T-cell (primary cell): ENCODE measurements around the gene BCR. TPM values are rescaled to one million over a fixed set of nuclear protein-coding genes. Genes with fewer than 3 reads are reported as not detected.

ENCODE experiments used
- ATAC-seq, 4 experiments: fragments of 200-7000 bp in 3 of 4; fragments of 150-1000 bp in 1 of 4; cut with Tn5 transposase; replicated peaks in 1 of 4; 1 replicate in 3 of 4; 2 replicates in 1 of 4; pipeline ENCODE4 v1.10.0; 2021; ENCODE audit warnings: moderate library complexity in 3 of 4, mild to moderate bottlenecking in 2 of 4, moderate number of reproducible peaks in 1 of 4
- CTCF ChIA-PET, 2 donors: fragments of 300-600 bp; sonication (Branson Sonifier 250); formaldehyde crosslinking; loops; one replicate each; lab custom pipeline; 2022; ENCODE audit warnings: antibody characterized with exemption in 2 of 2; lab: Charles Lee
- POLR2A ChIA-PET, 2 donors: fragments of 300-600 bp; sonication (Branson Sonifier 250); formaldehyde crosslinking; loops; one replicate each; lab custom pipeline; 2022; ENCODE audit warnings: antibody characterized with exemption in 2 of 2; lab: Charles Lee
- DNase-seq, 35 experiments: peaks; one replicate each; pipeline versions ENCODE4 v3.0.0 to v3.0.0-alpha.2; 2013 to 2023
- H3K27ac ChIP-seq: one replicate; pipeline ENCODE4 v1.5.1; 2013; ENCODE audit warnings: low read length
- H3K27me3 ChIP-seq, 2 experiments: replicated peaks in 1 of 2; 1 replicate in 1 of 2; 2 replicates in 1 of 2; pipeline versions ENCODE4 v1.6.1 to v1.7.0; 2013; ENCODE audit warnings: low read length in 1 of 2, mixed read lengths in 1 of 2; ENCODE audit not compliant: control insufficient read depth in 2 of 2, insufficient read depth in 2 of 2; ENCODE audit errors: extremely low read depth in 1 of 2
- H3K36me3 ChIP-seq, 2 donors: 1 replicate in 1 of 2; 2 replicates in 1 of 2; pipeline versions ENCODE4 v1.6.1 to v1.7.0; 2013; ENCODE audit warnings: low read length in 1 of 2; ENCODE audit not compliant: control insufficient read depth in 2 of 2, insufficient read depth in 1 of 2; ENCODE audit errors: extremely low read depth in 1 of 2
- H3K4me1 ChIP-seq, 2 experiments: 1 replicate in 1 of 2; 2 replicates in 1 of 2; pipeline versions ENCODE4 v1.6.1 to v1.7.0; 2013; ENCODE audit warnings: low read length in 2 of 2, mixed read lengths in 1 of 2; ENCODE audit not compliant: insufficient read depth in 2 of 2, control insufficient read depth in 1 of 2; ENCODE audit errors: extremely low read depth in 1 of 2
- H3K4me3 ChIP-seq, 2 donors: 1 replicate in 1 of 2; 2 replicates in 1 of 2; pipeline versions ENCODE4 v1.5.1 to v1.7.0; 2013; ENCODE audit warnings: mild to moderate bottlenecking in 2 of 2, low read length in 1 of 2, moderate library complexity in 1 of 2; ENCODE audit not compliant: control insufficient read depth in 1 of 2; ENCODE audit errors: extremely low read depth in 1 of 2
- H3K9me3 ChIP-seq: 2 replicates; pipeline ENCODE4 v1.7.0; 2013
- H3K27ac Mint-ChIP-seq, 2 donors: one replicate each; pipeline ENCODE4 v1.8.0; 2020 to 2021; ENCODE audit warnings: mild to moderate bottlenecking in 2 of 2, mixed read lengths in 2 of 2
- H3K27me3 Mint-ChIP-seq, 2 donors: one replicate each; pipeline ENCODE4 v1.8.0; 2021 to 2022; ENCODE audit warnings: mixed read lengths in 2 of 2
- H3K36me3 Mint-ChIP-seq: one replicate; pipeline ENCODE4 v1.8.0; 2021; ENCODE audit warnings: mixed read lengths
- H3K4me1 Mint-ChIP-seq, 3 donors: one replicate each; pipeline ENCODE4 v1.8.0; 2020 to 2022; ENCODE audit warnings: mixed read lengths in 3 of 3, mild to moderate bottlenecking in 1 of 3
- H3K4me3 Mint-ChIP-seq, 3 donors: one replicate each; pipeline ENCODE4 v1.8.0; 2020 to 2022; ENCODE audit warnings: mild to moderate bottlenecking in 3 of 3, mixed read lengths in 3 of 3, moderate library complexity in 3 of 3
- H3K9me3 Mint-ChIP-seq, 3 donors: one replicate each; pipeline ENCODE4 v1.8.0; 2020 to 2022; ENCODE audit warnings: mixed read lengths in 3 of 3
- WGBS: methylation state at CpG from one replicate; pipeline ENCODE4 v1.1.5; 2013; ENCODE audit warnings: missing lambda C conversion rate; ENCODE audit not compliant: insufficient coverage; 5-methylcytosine and 5-hydroxymethylcytosine counted together
- total RNA-seq, 35 experiments: library from RNA in 6 of 35; stranded (reverse) in 6 of 35; fragments of 120-200 nt in 1 of 35; gene quantifications; one replicate each; pipeline versions ENCODE4 v1.2.1 to v1.2.4 and lab custom pipeline; 2013 to 2026

Gene BCR
- total RNA-seq, 5 donors from 2014 or later (not counting 1 experiment from before 2014, with no cell fraction given): 74.6 to 103 (median 85.5) TPM

GRCh38 chr22:23351321-23351720 is 171.0 kb downstream of the BCR start:
- H3K9me3 ChIP-seq: no peaks in the 10 kb centered on the region
- CTCF ChIA-PET: interaction anchor here in 1 of 2 donors (0.6 kb wide), 1 partner anchor 609 kb away, joined by 3 read pairs; no protein-coding TSS in a partner anchor
- Mint-ChIP-seq H3K27me3 (peaks cover 20% of the 10 kb centered on the region in 2 donors), H3K4me3 (no peak overlapping the region), H3K9me3 (no peaks in the 10 kb centered on the region), H3K4me1 (no peaks in the 10 kb centered on the region), H3K36me3 (no peaks in the 10 kb centered on the region), H3K27ac (no peak overlapping the region)
- DNase-seq (no peak), ATAC-seq (no peak)
- H3K4me1 ChIP-seq: peaks cover 0 to 5% of the 10 kb centered on the region in 2 experiments
- no peak overlapping the region for H3K27ac ChIP-seq
- H3K4me3 ChIP-seq: no peak overlapping the region
- POLR2A ChIA-PET: no interaction called here
- WGBS: no CpG with 5 or more reads among the region's 1 CpG
- no peaks in the 10 kb centered on the region for H3K36me3 ChIP-seq
- peaks cover 0 to 13% of the 10 kb centered on the region in 2 experiments for H3K27me3 ChIP-seq

DNA sequence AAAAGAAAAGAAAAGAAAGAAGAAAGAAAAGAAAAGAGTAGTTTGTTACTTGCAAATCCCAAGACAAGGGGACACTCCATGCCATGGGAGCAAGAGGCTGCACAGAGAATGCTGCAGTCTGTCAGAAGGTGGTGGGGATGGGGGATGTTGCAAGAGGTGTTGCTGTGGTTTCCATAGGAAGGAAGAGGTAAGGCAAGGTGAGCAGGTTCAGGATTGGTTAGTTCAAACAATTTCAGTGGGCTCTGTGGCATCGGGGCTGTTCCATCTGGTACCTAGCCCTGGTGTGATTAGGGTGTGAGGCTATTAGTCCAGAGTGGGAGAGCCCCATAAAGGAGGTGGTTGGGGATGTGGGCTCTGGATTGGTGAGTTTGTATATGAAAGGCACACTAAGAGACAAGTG is 172.7 kb downstream of the BCR start:
- H3K4me3 ChIP-seq: no peak overlapping the region
- POLR2A ChIA-PET: no interaction called here
- DNase-seq (no peak), ATAC-seq (no peak)
- H3K36me3 ChIP-seq: no peaks in the 10 kb centered on the region
- 14% methylated on average over 1 of the region's 1 CpG for WGBS
- peaks cover 0 to 5% of the 10 kb centered on the region in 2 experiments for H3K4me1 ChIP-seq
- peaks cover 0 to 13% of the 10 kb centered on the region in 2 experiments for H3K27me3 ChIP-seq
- Mint-ChIP-seq H3K4me3 (no peak overlapping the region), H3K27me3 (peaks cover 18 to 20% of the 10 kb centered on the region in 2 donors), H3K9me3 (no peaks in the 10 kb centered on the region), H3K36me3 (no peaks in the 10 kb centered on the region), H3K4me1 (no peaks in the 10 kb centered on the region), H3K27ac (no peak overlapping the region)
- CTCF ChIA-PET: no interaction called here
- no peak overlapping the region for H3K27ac ChIP-seq
- H3K9me3 ChIP-seq: no peaks in the 10 kb centered on the region

- Mint-ChIP-seq H3K9me3 (no peaks in the 10 kb centered on the region), H3K4me3 (no peak overlapping the region)
- CTCF ChIA-PET: no interaction called here
These were observed 173.4 kb downstream of the BCR start for GRCh38 chr22:23353696-23354095.

DNA sequence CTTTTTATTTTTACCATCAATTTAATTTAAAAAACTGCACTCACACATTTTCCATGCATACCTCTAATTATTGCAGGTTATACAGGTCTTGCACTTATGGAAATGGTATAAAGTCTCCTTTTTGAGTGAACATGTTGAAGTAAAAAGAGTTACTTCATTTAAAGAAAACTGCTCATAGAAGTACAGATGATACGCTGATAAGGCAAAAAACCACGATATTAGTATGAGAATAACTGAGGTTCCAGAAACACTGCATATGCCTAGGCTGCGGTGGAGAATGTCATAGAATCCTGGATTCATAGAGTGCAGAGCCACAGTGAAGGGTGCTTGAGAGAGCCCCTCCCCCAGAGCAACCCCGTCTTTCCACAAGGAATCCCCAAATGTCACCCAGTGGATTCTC is 175.8 kb downstream of the BCR start:
- H3K4me3 ChIP-seq: no peak overlapping the region
- POLR2A ChIA-PET: no interaction called here
- ATAC-seq (no peak), DNase-seq (no peak)
- H3K27me3 ChIP-seq: peaks cover 0 to 9% of the 10 kb centered on the region in 2 experiments
- Mint-ChIP-seq H3K36me3 (no peaks in the 10 kb centered on the region), H3K4me1 (no peaks in the 10 kb centered on the region), H3K4me3 (no peak overlapping the region), H3K27ac (no peak overlapping the region), H3K27me3 (peaks cover 10 to 22% of the 10 kb centered on the region in 2 donors), H3K9me3 (no peaks in the 10 kb centered on the region)
- H3K4me1 ChIP-seq: peaks cover 0 to 5% of the 10 kb centered on the region in 2 experiments
- no peaks in the 10 kb centered on the region for H3K9me3 ChIP-seq
- CTCF ChIA-PET: no interaction called here
- H3K36me3 ChIP-seq: no peaks in the 10 kb centered on the region
- 80% methylated on average over 1 of the region's 4 CpGs for WGBS
- H3K27ac ChIP-seq: no peak overlapping the region

More at GRCh38 chr22:23353696-23354095, 173.4 kb downstream of the BCR start:
- no peak overlapping the region for H3K4me3 ChIP-seq
- no peak for DNase-seq
- no peak overlapping the region for H3K27ac ChIP-seq
- ATAC-seq: no peak
- peaks cover 0 to 5% of the 10 kb centered on the region in 2 experiments for H3K4me1 ChIP-seq
- peaks cover 0 to 13% of the 10 kb centered on the region in 2 experiments for H3K27me3 ChIP-seq
- no peaks in the 10 kb centered on the region for H3K36me3 ChIP-seq
- H3K4me1 Mint-ChIP-seq: no peaks in the 10 kb centered on the region
- H3K27me3 Mint-ChIP-seq: peaks cover 12 to 20% of the 10 kb centered on the region in 2 donors
- POLR2A ChIA-PET: no interaction called here
- H3K9me3 ChIP-seq: no peaks in the 10 kb centered on the region
- H3K27ac Mint-ChIP-seq: no peak overlapping the region
- 80% methylated on average over 1 of the region's 1 CpG for WGBS
- H3K36me3 Mint-ChIP-seq: no peaks in the 10 kb centered on the region

GRCh38 chr22:23357053-23357452 is 176.7 kb downstream of the BCR start:
- H3K27me3 Mint-ChIP-seq: peaks cover 15 to 26% of the 10 kb centered on the region in 2 donors
- peaks cover 0 to 5% of the 10 kb centered on the region in 2 experiments for H3K4me1 ChIP-seq
- no peaks in the 10 kb centered on the region for H3K4me1 Mint-ChIP-seq
- WGBS: 81% methylated on average over 9 of the region's 14 CpGs
- peaks cover 0 to 5% of the 10 kb centered on the region in 2 experiments for H3K27me3 ChIP-seq
- ChIA-PET POLR2A (no interaction called here), CTCF (interaction anchor here in 1 of 2 donors (0.6 kb wide), 1 partner anchor 211 kb away, joined by 4 read pairs; no protein-coding TSS in a partner anchor)
- no peak overlapping the region for H3K4me3 Mint-ChIP-seq
- H3K36me3 Mint-ChIP-seq: no peaks in the 10 kb centered on the region
- no peak overlapping the region for H3K27ac Mint-ChIP-seq
- DNase-seq (no peak), ATAC-seq (no peak)
- H3K4me3 ChIP-seq: no peak overlapping the region
- no peaks in the 10 kb centered on the region for H3K9me3 ChIP-seq
- no peaks in the 10 kb centered on the region for H3K36me3 ChIP-seq
- no peak overlapping the region for H3K27ac ChIP-seq
- H3K9me3 Mint-ChIP-seq: no peaks in the 10 kb centered on the region

DNA sequence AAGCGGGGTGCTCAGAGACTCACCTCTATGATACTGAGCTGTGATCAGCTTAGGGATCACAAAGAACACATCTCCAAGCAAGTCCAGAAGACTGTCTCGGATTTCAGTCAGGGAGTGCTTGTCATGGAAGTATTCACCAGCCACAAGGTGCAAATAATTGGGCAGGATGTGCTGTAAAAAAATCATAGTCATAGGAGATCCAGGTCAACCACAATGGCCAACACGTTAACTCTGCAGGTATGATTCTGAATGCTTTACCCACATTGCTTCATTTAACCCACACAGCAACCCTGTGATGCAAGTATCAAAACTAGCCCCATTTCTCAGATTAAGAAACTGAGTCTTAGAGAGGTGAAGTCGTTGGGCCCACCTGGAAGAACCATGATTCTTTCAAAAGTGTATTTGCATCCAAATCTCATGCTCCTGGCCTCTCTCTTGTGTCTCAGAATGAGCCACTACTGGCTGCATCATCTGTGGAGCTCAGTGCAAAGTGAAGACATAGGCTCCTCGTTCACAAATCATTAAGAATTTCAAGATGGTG is 179.3 kb downstream of the BCR start:
- H3K9me3 Mint-ChIP-seq: no peaks in the 10 kb centered on the region
- DNase-seq: no peak
- Histone ChIP-seq H3K36me3 (no peaks in the 10 kb centered on the region), H3K9me3 (no peaks in the 10 kb centered on the region), H3K27me3 (no peaks in the 10 kb centered on the region), H3K4me1 (no peaks in the 10 kb centered on the region), H3K4me3 (no peak overlapping the region), H3K27ac (no peak overlapping the region)
- no peaks in the 10 kb centered on the region for H3K4me1 Mint-ChIP-seq
- ATAC-seq: no peak
- CTCF ChIA-PET: no interaction called here
- no peaks in the 10 kb centered on the region for H3K36me3 Mint-ChIP-seq
- no peak overlapping the region for H3K4me3 Mint-ChIP-seq
- POLR2A ChIA-PET: no interaction called here
- H3K27me3 Mint-ChIP-seq: peaks cover 5 to 15% of the 10 kb centered on the region in 2 donors
- no peak overlapping the region for H3K27ac Mint-ChIP-seq
- 79% methylated on average over 3 of the region's 5 CpGs for WGBS
